WTC11 (cell line): Measurements from ENCODE around the gene TMEM245. TPM values are rescaled to one million over a fixed set of nuclear protein-coding genes. Genes with fewer than 3 reads are reported as not detected.

Experiments used
- ATAC-seq: fragments of 200-7000 bp; cut with Tn5 transposase; 2 replicates; pipeline ENCODE4 v1.10.0; 2021; ENCODE audit warnings: mild to moderate bottlenecking, moderate library complexity
- CTCF ChIA-PET: fragments of 300-600 bp; sonication (Branson Sonifier 250); formaldehyde crosslinking; loops from one replicate; lab custom pipeline; 2021; ENCODE audit warnings: antibody characterized with exemption; lab: Charles Lee
- POLR2A ChIA-PET: fragments of 350-600 bp; sonication (Branson Sonifier 250); formaldehyde crosslinking; loops from one replicate; lab custom pipeline; 2021; ENCODE audit warnings: antibody characterized with exemption; lab: Charles Lee
- DNase-seq: peaks from one replicate; pipeline ENCODE4 v3.0.0; 2021; ENCODE audit warnings: low spot score
- H3K27ac Mint-ChIP-seq: 2 replicates; pipeline ENCODE4 v1.8.0; 2021; ENCODE audit warnings: mixed read lengths
- H3K27me3 Mint-ChIP-seq: 2 replicates; pipeline ENCODE4 v1.8.0; 2021; ENCODE audit warnings: low read depth, mild to moderate bottlenecking, moderate library complexity, mixed read lengths
- H3K36me3 Mint-ChIP-seq: 2 replicates; pipeline ENCODE4 v1.8.0; 2021; ENCODE audit warnings: mixed read lengths
- H3K4me1 Mint-ChIP-seq: 2 replicates; pipeline ENCODE4 v1.8.0; 2022; ENCODE audit warnings: mixed read lengths
- H3K4me3 Mint-ChIP-seq: 2 replicates; pipeline ENCODE4 v1.8.0; 2021; ENCODE audit warnings: mild to moderate bottlenecking, moderate library complexity, mixed read lengths
- H3K9me3 Mint-ChIP-seq: 2 replicates; pipeline ENCODE4 v1.8.0; 2021; ENCODE audit warnings: mixed read lengths
- E2F1 ChIP-seq: sonication (generic); formaldehyde crosslinking; IDR thresholded peaks from 2 replicates; pipeline ENCODE4 v1.8.0; 2022; ENCODE audit warnings: mild to moderate bottlenecking, missing genetic modification reagents
- FOXP1 ChIP-seq: sonication (generic); formaldehyde crosslinking; IDR thresholded peaks from 2 replicates; pipeline ENCODE4 v1.8.0; 2022; ENCODE audit warnings: missing genetic modification reagents, mild to moderate bottlenecking, moderate library complexity, borderline replicate concordance
- IRF2 ChIP-seq: sonication (generic); formaldehyde crosslinking; IDR thresholded peaks from 2 replicates; pipeline ENCODE4 v1.8.0; 2022; ENCODE audit warnings: low read depth, missing genetic modification reagents, borderline replicate concordance
- KAT7 ChIP-seq: sonication (generic); formaldehyde crosslinking; IDR thresholded peaks from 2 replicates; pipeline ENCODE4 v1.8.1; 2023; ENCODE audit warnings: missing genetic modification reagents, mild to moderate bottlenecking, borderline replicate concordance
- NFE2L1 ChIP-seq: sonication (generic); formaldehyde crosslinking; IDR thresholded peaks from 2 replicates; pipeline ENCODE4 v1.8.1; 2023; ENCODE audit warnings: missing genetic modification reagents
- PRRX2 ChIP-seq: fragments of 250-450 bp; sonication (Bioruptor Pico); IDR thresholded peaks from 2 replicates; pipeline ENCODE4 v1.8.0; 2021; ENCODE audit warnings: mild to moderate bottlenecking
- RELA ChIP-seq: sonication (generic); formaldehyde crosslinking; IDR thresholded peaks from 2 replicates; pipeline ENCODE4 v1.8.1; 2022; ENCODE audit warnings: missing genetic modification reagents, mild to moderate bottlenecking, borderline replicate concordance
- TEAD1 ChIP-seq: sonication (generic); formaldehyde crosslinking; IDR thresholded peaks from 2 replicates; pipeline ENCODE4 v1.8.0; 2022; ENCODE audit warnings: mild to moderate bottlenecking, missing genetic modification reagents
- ZNF138 ChIP-seq: sonication (generic); formaldehyde crosslinking; conservative IDR thresholded peaks from 2 replicates; pipeline ENCODE4 v1.8.1; 2022; ENCODE audit warnings: mild to moderate bottlenecking, moderate library complexity, missing genetic modification reagents
- ZNF263 ChIP-seq: sonication (generic); formaldehyde crosslinking; IDR thresholded peaks from 2 replicates; pipeline ENCODE4 v1.8.1; 2022; ENCODE audit warnings: low read depth, mild to moderate bottlenecking, moderate library complexity, missing genetic modification reagents
- ZNF317 ChIP-seq: sonication (generic); formaldehyde crosslinking; IDR thresholded peaks from 2 replicates; pipeline ENCODE4 v1.8.1; 2023; ENCODE audit warnings: low read depth, mild to moderate bottlenecking, moderate library complexity, missing genetic modification reagents, borderline replicate concordance
- total RNA-seq: library from RNA; stranded (reverse); gene quantifications from 3 replicates; pipeline ENCODE4 v1.2.3, GENCODE V29; 2021
- TF ChIP-seq, protein P1 (sequence below): sonication (generic); formaldehyde crosslinking; IDR thresholded peaks from 2 replicates; pipeline ENCODE4 v1.8.1; 2023; ENCODE audit warnings: mild to moderate bottlenecking, missing genetic modification reagents, moderate library complexity
- TF ChIP-seq, protein P2 (sequence below): fragments of 250-450 bp; sonication (Bioruptor Pico); IDR thresholded peaks from 2 replicates; pipeline ENCODE4 v2.1.2; 2022; ENCODE audit warnings: mild to moderate bottlenecking, moderate library complexity
- TF ChIP-seq, protein P3 (sequence below): sonication (generic); formaldehyde crosslinking; conservative IDR thresholded peaks from 2 replicates; pipeline ENCODE4 v1.8.1; 2022; ENCODE audit warnings: mild to moderate bottlenecking, missing genetic modification reagents
- TF ChIP-seq, protein P4 (sequence below): sonication (generic); formaldehyde crosslinking; IDR thresholded peaks from 2 replicates; pipeline ENCODE4 v1.8.0; 2023; ENCODE audit warnings: missing genetic modification reagents, mild to moderate bottlenecking, borderline replicate concordance
- TF ChIP-seq, protein P5 (sequence below): sonication (generic); formaldehyde crosslinking; IDR thresholded peaks from 2 replicates; pipeline ENCODE4 v1.8.1; 2022; ENCODE audit warnings: missing genetic modification reagents, borderline replicate concordance

Gene TMEM245
- total RNA-seq, 1 experiment from 2014 or later, result 40.8 TPM

- TF ChIP-seq, protein P1, sequence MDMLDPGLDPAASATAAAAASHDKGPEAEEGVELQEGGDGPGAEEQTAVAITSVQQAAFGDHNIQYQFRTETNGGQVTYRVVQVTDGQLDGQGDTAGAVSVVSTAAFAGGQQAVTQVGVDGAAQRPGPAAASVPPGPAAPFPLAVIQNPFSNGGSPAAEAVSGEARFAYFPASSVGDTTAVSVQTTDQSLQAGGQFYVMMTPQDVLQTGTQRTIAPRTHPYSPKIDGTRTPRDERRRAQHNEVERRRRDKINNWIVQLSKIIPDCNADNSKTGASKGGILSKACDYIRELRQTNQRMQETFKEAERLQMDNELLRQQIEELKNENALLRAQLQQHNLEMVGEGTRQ (CRISPR knock-in tag), result no peak
- TF ChIP-seq FOXP1 (CRISPR knock-in tag) (no peak), E2F1 (no peak), ZNF138 (no peak), ZNF263 (CRISPR knock-in tag) (no peak), KAT7 (no peak), PRRX2 (CRISPR knock-in tag) (no peak), IRF2 (CRISPR knock-in tag) (no peak), NFE2L1 (no peak), RELA (CRISPR knock-in tag) (no peak)
- TF ChIP-seq, protein P2, sequence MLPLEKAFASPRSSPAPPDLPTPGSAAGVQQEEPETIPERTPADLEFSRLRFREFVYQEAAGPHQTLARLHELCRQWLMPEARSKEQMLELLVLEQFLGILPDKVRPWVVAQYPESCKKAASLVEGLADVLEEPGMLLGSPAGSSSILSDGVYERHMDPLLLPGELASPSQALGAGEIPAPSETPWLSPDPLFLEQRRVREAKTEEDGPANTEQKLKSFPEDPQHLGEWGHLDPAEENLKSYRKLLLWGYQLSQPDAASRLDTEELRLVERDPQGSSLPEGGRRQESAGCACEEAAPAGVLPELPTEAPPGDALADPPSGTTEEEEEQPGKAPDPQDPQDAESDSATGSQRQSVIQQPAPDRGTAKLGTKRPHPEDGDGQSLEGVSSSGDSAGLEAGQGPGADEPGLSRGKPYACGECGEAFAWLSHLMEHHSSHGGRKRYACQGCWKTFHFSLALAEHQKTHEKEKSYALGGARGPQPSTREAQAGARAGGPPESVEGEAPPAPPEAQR (CRISPR knock-in tag), result no peak
- TF ChIP-seq, protein P3, sequence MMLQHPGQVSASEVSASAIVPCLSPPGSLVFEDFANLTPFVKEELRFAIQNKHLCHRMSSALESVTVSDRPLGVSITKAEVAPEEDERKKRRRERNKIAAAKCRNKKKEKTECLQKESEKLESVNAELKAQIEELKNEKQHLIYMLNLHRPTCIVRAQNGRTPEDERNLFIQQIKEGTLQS, result no peak
- TF ChIP-seq, protein P4, sequence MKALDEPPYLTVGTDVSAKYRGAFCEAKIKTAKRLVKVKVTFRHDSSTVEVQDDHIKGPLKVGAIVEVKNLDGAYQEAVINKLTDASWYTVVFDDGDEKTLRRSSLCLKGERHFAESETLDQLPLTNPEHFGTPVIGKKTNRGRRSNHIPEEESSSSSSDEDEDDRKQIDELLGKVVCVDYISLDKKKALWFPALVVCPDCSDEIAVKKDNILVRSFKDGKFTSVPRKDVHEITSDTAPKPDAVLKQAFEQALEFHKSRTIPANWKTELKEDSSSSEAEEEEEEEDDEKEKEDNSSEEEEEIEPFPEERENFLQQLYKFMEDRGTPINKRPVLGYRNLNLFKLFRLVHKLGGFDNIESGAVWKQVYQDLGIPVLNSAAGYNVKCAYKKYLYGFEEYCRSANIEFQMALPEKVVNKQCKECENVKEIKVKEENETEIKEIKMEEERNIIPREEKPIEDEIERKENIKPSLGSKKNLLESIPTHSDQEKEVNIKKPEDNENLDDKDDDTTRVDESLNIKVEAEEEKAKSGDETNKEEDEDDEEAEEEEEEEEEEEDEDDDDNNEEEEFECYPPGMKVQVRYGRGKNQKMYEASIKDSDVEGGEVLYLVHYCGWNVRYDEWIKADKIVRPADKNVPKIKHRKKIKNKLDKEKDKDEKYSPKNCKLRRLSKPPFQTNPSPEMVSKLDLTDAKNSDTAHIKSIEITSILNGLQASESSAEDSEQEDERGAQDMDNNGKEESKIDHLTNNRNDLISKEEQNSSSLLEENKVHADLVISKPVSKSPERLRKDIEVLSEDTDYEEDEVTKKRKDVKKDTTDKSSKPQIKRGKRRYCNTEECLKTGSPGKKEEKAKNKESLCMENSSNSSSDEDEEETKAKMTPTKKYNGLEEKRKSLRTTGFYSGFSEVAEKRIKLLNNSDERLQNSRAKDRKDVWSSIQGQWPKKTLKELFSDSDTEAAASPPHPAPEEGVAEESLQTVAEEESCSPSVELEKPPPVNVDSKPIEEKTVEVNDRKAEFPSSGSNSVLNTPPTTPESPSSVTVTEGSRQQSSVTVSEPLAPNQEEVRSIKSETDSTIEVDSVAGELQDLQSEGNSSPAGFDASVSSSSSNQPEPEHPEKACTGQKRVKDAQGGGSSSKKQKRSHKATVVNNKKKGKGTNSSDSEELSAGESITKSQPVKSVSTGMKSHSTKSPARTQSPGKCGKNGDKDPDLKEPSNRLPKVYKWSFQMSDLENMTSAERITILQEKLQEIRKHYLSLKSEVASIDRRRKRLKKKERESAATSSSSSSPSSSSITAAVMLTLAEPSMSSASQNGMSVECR (CRISPR knock-in tag), result no peak
These were observed 42.9 kb upstream of the TMEM245 start (continued) for GRCh38 chr9:109162677-109163076.

- ChIA-PET CTCF (interaction anchor here (0.7 to 1.1 kb wide), 2 partner anchors 38 to 240 kb away, joined by 3 read pairs; no protein-coding TSS in a partner anchor), POLR2A (no interaction called here)
- peaks cover 6% of the 10 kb centered on the region; the same call in 1 of the 2 replicates for H3K4me1 Mint-ChIP-seq
- TF ChIP-seq, protein P5, sequence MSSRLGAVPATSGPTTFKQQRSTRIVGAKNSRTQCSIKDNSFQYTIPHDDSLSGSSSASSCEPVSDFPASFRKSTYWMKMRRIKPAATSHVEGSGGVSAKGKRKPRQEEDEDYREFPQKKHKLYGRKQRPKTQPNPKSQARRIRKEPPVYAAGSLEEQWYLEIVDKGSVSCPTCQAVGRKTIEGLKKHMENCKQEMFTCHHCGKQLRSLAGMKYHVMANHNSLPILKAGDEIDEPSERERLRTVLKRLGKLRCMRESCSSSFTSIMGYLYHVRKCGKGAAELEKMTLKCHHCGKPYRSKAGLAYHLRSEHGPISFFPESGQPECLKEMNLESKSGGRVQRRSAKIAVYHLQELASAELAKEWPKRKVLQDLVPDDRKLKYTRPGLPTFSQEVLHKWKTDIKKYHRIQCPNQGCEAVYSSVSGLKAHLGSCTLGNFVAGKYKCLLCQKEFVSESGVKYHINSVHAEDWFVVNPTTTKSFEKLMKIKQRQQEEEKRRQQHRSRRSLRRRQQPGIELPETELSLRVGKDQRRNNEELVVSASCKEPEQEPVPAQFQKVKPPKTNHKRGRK (CRISPR knock-in tag), result no peak
- TF ChIP-seq PRRX2 (CRISPR knock-in tag) (no peak), TEAD1 (CRISPR knock-in tag) (no peak), ZNF317 (no peak)
- peaks cover 11% of the 10 kb centered on the region for H3K9me3 Mint-ChIP-seq
- H3K36me3 Mint-ChIP-seq, result peaks cover 7% of the 10 kb centered on the region; the same call in 1 of the 2 replicates
- H3K27ac Mint-ChIP-seq, result no peak overlapping the region
- H3K27me3 Mint-ChIP-seq, result peaks cover 24% of the 10 kb centered on the region
- DNase-seq (no peak), ATAC-seq (no peak)
- H3K4me3 Mint-ChIP-seq, result no peak overlapping the region
These were observed 41.7 kb upstream of the TMEM245 start for GRCh38 chr9:109161471-109161870.
